GM19467 (cell line): Measurements from ENCODE around the gene INTS15.
A peak's percentile ranks its signal among the peaks of the same experiment; 100 is the strongest.
"Not testable (repeated sequence)": the region's sequence is repeated elsewhere in the genome, so short reads cannot be mapped to it uniquely, and the experiment has no call there.

Experiments
- ATAC-seq: cut with Tn5 transposase; IDR thresholded peaks from one replicate; pipeline ENCODE4 v1.9.1; 2021; ENCODE audit warnings: mild to moderate bottlenecking, moderate library complexity; ENCODE audit not compliant: unreplicated experiment

The INTS15 gene

DNA sequence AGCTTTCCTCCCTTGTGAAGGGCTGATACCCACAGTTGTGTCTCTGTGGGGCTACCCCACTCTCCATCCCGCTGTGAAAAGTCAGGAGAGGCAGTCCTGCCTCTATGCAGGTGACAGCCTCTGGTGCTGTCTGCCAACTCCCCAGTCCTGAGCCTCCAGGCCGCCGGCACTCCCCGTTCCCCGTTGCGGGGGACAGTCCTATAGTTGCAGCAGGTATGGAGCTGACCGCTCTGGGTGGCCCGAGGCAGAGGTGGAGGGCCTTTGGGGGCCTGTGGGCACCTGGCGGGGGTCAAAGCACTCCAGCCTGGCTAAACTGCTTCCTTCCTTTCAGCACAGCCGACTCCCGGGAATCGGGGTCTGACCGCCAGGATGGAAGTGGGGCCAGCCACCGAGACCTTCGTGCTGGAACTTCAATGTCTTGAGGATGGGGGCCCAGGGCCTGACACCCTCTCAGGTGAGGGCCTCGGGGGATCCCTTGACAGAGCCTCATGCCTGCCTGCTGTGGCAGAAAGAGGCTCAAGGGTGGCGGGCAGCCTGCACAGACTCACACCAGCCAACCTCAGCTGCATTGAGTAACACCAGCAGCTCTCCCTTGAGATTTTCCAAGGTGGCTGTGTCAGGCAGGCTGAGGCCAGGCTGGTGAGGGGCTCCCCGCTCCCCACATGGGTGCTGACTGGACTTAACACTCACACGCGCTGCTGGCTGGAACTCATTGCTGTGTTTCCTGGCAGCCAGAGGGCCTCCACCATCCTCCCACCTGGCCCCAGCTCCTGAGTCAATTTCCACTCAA is 27.2 kb downstream of the INTS15 start:
- no peak for ATAC-seq

DNA sequence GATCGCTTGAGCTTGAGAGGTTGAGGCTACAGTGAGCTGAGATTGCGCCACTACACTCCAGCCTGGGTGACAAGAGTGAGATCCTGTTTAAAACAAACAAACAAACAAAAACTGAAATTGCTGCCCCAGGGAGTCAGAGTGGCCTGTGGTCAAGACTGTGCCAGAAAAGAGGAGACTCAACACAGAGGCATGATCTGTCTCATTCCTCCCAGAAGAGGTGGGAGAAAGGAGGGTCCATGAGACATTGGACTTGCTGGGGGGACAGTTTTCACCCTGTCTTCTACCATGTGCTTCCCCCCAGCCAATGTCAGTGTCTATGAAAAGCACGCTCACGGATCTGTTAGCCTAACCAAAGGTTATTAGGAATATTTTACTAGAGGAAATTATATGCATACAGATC is 28.8 kb downstream of the INTS15 start:
- ATAC-seq: no peak

DNA sequence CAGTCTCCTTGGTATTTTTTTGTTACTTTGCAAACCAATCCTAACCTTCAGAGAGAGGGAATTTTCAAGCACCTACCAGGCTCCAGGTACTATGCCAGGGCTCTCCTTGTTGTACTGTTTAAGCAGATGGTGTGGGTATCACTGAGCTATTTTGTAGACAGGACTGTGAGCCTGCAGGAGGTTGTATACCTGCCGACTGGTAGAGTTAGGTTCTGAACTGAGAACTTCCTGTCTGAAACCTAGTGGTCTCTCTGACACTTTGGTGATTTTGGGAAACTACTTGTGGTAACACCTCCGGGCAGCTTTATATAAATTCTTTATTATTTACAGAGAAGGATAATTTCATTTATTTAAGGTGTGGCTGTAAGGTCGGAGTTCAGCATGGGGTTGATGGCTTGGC is 30.1 kb downstream of the INTS15 start:
- no peak for ATAC-seq

DNA sequence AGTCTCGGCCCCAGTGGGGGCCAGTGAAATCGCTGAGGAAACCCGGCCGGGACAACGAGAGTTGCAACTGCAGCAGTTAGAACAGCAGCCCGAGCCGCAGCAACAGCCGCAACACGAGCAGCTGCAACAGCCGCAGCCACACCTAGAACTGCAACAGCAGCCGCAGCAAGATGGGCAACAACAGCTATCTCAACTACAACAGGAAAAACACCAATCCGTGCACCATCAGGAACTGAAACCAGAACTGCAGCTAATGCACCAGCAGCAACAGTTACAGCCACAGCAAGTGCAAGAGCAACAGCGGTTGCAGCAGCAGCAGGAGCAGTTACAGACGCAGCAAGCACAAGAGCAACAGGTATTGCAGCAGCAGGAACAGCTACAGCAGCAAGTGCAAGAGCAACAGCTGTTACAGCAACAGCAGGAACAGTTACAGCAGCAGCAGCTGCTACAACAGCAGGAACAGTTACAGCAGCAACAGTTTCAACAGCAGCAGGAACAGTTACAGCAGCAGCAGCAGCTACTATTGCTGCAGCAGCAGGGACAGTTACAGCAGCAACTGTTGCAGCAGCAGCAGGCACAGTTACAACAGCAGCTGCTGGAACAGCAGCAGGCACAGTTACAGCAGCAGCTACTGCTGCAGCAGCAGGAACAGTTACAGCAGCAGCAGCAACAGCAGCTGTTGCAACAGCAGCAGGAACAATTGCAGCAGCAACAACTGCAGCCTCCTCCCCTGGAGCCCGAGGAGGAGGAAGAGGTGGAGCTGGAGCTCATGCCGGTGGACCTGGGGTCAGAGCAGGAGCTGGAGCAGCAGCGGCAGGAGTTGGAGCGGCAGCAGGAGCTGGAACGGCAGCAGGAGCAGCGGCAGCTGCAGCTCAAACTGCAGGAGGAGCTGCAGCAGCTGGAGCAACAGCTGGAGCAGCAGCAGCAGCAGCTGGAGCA is 31.6 kb downstream of the INTS15 start:
- ATAC-seq: no peak

DNA sequence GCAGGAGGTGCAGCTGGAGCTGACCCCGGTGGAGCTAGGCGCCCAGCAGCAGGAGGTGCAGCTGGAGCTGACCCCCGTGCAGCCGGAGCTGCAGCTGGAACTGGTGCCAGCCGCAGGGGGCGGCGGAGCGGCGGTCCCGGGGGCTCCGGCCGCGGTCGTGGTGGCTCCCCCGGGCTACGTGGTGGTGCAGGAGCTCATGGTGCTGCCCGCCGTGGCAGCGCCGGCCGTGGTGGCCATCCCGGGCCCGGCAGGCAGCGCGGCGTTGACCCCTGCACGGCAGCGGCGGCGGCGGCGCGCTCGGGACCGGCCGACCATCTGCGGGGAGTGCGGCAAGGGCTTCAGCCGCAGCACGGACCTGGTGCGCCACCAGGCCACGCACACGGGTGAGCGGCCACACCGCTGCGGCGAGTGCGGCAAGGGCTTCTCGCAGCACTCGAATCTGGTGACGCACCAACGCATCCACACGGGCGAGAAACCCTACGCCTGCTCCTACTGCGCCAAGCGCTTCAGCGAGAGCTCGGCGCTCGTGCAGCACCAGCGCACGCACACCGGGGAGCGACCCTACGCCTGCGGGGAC is 32.4 kb downstream of the INTS15 start:
- no peak for ATAC-seq

DNA sequence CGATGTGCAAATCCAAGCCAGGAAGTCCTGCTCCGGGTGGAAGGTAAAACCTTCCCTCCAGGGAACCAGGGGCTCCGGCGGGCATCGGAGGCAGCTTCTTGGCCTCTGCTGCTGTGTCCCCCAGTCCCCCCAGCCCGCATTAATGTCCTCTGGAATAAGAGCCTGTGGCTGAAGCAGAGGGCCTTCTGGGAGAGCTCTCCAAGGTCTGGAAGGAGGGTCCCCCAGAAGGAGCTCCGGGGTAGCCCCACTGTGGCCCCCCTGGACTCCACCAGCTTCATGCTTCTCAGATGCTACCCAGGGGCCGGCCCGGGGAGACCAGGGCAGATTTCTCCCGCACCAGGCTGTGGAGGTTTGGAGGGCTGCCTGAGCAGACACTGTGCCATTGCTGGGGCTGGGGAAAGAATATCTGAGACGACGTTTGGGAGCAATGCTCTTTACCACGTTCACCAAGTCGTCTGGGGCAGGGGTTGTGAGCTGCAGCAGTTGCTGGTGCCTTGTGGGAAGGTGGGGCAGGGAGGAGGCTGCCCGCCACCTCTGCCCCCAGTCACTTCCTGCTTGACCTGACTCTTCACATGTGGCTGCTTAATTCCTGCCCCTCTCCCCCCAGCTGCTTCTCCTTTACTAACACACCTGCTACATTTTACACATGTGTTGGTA is 33.9 kb downstream of the INTS15 start:
- ATAC-seq: no peak

DNA sequence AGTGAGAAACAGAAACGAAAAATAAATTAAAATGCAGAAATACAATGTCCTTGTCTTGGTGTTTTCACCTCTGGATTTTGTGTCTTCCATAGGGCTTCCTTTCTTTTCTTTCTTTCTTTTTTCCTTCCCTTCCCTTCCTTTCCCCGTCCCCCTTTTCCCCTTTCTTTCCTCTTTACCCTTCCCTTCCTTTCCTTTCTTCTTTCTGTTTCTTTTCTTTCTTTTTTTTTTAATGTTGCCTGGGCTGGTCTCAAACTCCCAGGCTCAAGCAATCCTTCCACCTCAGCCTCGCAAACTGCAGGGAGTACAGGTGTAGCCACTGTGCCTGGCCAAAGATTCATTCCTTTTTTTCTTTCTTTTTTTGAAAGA is 34.4 kb downstream of the INTS15 start:
- ATAC-seq: no peak

DNA sequence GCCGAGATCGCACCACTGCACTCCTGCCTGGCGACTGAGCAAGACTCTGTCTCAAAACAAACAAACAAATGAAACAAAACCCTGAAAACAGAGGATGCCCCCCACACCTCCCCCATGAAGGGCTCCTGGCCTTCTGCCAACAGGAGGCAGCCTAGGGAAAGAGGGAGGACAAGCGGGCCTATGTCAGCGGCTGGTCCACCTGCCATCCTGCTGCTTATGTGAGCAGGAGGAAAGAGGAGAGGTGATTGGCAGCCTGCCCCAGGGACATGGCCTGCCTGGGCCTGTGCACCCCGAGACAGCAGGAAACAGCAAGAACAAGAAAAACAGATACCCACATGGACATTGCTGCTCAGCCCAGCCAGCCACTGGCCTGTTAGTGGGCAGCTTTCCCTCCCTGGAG is 38.2 kb downstream of the INTS15 start:
- ATAC-seq: no peak

DNA sequence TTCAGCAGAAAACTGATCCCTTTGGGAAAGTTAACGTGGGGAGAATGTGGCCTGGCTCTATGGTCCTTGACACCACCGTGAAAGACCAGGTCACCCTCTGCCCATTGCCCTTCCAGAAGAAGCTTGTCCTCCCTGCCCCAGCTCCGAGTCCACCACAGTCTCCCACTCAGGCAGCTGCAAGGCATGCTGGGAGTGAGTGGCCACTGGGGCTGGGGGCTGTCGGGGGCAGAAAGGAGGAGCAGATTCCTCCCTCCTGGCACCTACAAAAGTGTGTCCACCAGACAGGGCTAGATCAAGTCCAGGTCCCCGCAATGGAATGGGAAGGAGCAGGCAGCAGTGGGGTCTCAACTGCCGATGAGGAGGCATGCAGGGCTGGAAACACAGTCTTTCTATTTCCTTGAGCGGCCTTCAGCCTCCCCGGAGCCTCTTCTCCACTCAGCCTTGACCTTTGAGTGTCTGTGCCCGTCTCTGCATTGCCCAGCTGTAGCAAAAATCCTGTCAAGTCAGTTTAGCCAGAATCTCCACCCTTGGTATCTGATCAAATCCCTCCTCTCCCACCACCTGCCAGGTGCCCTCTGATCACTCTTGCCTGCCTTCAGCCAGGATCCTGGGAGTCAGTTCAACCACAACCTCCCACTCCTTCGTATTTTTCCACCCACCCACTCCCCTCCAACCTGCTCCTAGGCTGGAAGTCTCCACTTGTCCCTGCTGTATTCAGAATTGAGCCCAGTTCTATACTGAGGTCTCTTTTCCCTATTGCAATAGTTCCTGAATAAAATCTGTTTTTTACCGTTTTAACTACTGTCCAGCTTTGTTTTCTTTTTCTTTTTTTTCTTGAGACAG is 40.4 kb downstream of the INTS15 start:
- ATAC-seq: no peak

DNA sequence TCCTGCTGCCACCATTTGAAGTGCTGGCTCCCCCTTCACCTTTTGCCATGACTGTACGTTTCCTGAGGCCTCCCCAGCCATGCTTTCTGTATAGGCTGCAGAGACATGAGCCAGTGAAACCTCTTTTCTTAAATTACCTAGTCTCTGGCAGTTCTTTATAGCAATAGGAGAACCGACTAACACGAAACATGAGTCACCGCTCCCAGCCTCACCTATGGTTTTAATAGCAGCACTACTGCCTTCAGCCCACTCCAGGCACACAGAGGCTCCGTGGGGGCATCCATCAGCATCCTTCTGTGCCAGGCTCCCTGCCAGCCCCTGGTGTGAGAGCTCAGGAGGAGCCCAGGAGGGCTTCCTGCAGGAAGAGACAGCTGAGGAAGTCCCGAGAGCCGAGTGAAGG is 41.8 kb downstream of the INTS15 start:
- ATAC-seq: no peak

DNA sequence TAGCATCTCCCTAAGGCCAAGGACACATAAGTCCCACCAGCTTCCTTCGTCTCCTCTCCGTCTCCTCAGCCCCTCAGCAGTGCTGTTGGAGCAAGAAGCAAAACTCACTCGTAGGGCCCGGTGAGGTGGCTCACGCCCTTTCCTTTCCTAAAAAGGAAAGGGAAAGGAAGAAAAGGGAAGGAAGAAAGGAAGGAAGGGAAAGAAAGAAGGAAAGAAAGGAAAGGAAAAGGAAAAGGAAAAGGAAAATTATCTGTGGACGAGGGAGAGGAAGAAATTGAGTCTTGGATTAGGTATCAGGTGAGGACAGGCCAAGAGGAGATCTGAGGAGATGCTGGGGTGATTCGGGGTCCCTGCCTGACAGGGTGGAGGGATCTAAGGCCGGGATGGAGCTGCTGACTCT is 44.2 kb downstream of the INTS15 start:
- no peak for ATAC-seq

DNA sequence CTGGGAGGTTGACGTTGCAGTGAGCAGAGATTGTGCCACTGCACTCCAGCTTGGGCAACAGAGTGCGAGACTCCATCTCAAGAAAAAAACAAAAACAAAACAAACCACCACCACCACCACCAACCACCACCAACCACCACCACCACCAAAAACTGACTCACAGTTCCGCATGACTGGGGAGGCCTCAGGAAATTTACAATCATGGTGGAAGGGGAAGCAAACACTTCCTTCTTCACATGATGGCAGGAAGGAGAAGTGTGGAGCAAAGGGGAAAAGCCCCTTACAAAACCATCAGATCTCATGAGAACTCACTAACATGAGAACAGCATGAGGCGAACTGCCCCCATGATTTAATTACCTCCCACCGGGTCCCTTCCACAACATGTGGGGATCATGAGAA is 45.1 kb downstream of the INTS15 start:
- ATAC-seq: not testable (repeated sequence)

DNA sequence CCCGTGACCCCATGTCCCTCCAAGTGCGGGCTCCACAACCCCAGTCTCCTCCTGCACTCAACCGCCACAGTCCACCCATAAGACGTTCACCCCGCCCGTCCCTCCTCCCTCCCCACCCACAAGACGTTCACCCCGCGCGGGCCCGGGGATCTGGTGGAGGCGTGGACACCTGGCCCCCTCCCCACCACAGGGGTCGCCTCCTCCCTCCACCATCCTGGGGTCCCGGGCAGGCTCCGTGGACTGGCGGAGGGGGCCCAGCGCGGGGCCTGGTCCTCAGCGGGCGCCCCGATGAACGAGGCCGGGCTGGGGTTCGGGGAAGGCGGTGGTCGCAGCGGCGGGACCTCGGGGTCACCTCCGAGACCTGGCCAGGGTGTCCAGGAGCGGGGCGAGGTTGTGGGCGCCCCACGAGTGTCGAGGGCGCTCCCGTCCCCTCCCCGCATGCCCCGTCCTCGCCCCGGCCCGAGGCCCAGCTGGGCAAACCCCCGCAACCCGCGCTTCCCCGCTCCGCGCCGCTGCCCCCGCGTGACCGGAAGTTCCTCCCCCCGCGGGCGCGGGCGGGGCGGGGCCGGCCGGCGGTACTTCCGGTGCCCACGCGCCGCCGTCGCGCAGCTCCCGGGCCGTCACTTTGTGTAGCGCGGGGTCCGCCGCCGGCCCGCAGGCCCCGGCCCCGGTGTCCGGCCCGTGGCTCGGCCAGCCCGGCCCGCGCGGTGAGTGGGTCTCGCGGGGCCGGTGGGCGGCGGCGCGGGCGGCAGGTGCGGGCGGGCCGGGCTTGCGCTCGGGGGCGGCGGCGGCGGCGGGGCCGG is 47.1 kb downstream of the INTS15 start, which contains the start of gene ZNF316:
ZNF316 (plus strand) TSS at position 578 of the 803 bp plus-strand sequence. CDS start 5,092 bp downstream, outside the sequence.
- ATAC-seq: peak; percentile 49

DNA sequence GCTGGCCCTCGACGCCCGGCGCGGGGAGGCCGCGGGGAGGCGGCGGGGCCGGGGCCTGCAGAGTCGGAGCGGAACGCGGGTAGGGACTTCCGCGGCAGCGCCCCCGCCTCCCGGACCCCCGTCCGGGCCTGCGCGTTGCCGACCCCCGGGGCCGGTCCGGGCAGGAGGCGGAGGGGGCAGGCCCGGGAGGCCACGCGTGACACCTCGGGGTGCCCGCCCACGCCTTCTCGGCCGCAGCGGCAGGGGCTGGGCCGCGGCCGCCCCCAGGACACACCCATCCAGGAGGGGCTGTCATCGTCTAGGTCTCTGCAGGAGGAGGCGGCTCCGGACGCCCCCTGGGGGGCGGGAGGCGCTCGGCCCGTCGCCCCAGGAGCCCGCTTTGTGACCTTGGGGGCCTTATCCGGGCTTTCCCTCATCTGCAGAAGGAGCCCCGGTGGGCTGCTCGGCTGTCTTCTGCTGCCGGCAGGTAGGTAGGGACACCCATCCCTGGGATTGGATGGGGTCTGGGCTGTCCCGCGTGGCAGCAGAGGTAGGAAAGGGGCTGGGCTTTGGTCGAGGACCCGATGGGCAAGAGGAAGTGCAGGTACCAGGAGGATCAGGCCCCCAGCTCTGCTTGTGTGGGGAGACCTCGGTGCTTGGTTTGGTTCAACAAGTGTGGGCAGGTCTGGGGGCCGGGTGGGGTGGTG is 47.9 kb downstream of the INTS15 start:
- ATAC-seq: peak; percentile 83

DNA sequence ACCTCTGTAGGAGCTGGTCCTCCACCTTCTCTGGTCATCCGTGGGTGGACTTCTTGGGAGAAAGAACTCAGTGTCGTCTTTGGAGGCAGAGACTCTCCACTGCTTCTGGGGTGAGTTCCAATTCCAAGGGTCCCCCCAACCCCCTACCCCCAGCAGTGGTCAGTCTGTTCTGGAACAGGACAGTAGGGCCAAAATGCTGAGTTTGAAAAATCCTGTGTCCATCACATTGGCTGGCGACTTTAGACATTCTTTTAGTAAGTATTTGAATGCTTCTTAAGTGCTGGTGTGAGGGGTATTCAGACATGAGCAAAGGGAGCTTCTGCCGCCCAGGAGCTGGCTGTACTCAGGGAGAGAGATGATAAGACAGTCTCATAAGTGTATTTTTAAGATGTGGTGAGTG is 49.2 kb downstream of the INTS15 start:
- no peak for ATAC-seq

DNA sequence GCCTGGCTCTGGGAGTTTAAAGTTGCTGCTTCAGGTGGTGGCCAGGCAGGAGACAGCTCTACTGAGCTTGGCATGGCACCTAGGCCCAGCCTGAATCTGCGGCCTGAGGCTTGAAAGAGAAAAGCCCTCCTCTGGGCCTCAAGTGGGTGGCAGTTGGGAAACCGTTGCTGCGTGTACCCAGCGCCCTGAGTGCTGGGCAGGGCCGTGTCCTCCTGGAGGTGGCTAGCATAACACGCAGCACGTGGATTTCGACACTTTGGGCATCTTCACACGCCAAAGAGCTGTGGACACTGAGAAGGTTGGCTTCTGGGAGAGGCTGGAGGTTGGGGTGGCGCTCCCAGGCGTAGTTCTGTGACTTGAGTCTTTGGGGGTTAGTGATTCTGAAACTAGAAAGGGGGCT is 49.8 kb downstream of the INTS15 start:
- ATAC-seq: no peak

DNA sequence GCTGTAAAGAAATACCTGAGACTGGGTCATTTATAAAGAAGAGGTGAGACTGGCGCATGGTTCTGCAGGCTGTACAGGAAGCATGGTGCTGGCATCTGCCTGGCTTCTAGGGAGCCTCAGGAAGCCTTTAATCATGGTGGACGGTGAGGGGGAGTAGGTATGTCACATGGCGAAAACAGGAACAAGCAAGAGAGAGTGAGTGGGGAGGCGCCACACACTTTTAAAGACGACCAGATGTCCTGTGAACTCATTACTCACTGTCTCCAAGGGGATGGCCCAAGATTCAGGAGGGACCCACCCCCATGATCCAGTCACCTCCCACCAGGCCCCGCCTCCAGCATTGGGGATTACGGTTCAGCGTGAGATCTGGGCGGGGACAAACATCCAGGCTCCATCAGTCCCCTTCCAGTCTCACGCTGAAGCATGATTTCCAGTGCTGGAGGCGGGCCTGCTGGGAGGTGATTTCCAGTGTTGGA is 50.5 kb downstream of the INTS15 start:
- ATAC-seq: no peak

DNA sequence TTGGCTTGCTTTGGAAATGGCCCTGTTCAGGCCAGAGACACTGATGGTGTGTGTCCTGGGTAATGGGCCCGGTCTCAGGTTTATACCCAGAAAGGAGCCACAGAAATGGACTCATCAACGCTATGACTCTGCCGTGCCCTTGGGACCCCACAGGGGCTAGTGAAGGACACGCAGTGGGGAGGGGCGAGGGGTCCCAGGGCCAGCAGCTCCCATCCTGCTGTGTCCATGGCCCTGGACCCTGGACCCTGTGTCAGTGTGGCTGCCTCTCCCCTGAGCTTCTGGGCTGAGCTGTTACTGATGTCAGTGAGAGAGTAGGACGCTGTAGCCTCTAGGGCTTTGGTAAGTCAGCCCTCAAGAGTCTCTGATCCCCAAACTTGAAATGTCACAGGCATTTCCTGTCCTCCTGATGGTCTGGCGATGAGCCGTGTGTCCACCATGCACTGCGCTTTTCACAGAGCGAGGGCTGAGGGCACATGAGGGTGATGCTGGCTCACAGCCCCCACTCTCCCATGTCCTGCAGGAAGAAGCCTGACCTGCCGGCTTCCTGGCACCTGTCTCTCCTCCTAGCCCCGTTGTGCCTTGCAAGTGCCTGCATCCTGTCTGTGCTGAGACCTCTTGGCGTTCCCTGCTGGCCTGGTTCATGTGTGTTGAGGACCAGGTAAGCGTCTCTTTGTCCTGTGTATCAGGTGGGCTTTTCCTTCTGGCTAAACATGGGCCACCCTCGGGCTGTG is 51.6 kb downstream of the INTS15 start:
- no peak for ATAC-seq
